ENCODE data around the gene MPHOSPH8. TPM values are rescaled to one million over a fixed set of nuclear protein-coding genes. Genes with fewer than 3 reads are reported as not detected.

The MPHOSPH8 gene
- total RNA-seq, 1 donor from 2014 or later, result 34.1 TPM

Other genes starting within 250 kb of the MPHOSPH8 start
- gene TPTE2, start 72.1 kb upstream of the MPHOSPH8 start, total RNA-seq, result not detected
- 28.8 TPM for gene PSPC1, start 149.3 kb downstream of the MPHOSPH8 start, total RNA-seq
- gene ZMYM5, start 230.0 kb downstream of the MPHOSPH8 start, total RNA-seq, result 8.3 TPM

Measured in cardiac septum (tissue), 1 donor.